ENCODE measurements around the gene DISC1.

The DISC1 gene

GRCh38 chr1:231605149-231606100 is 21.2 kb upstream of the DISC1 start:
- DNase-seq (ENCODE audit: insufficient read length, low spot score), result no peak
- TF ChIP-seq, protein P1, sequence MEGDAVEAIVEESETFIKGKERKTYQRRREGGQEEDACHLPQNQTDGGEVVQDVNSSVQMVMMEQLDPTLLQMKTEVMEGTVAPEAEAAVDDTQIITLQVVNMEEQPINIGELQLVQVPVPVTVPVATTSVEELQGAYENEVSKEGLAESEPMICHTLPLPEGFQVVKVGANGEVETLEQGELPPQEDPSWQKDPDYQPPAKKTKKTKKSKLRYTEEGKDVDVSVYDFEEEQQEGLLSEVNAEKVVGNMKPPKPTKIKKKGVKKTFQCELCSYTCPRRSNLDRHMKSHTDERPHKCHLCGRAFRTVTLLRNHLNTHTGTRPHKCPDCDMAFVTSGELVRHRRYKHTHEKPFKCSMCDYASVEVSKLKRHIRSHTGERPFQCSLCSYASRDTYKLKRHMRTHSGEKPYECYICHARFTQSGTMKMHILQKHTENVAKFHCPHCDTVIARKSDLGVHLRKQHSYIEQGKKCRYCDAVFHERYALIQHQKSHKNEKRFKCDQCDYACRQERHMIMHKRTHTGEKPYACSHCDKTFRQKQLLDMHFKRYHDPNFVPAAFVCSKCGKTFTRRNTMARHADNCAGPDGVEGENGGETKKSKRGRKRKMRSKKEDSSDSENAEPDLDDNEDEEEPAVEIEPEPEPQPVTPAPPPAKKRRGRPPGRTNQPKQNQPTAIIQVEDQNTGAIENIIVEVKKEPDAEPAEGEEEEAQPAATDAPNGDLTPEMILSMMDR (IDR thresholded peaks at IDR 0.05; ENCODE audit: insufficient read depth, missing control alignments), result no peak
- no peak for FAIRE-seq

GRCh38 chr1:231606712-231607111 is 19.9 kb upstream of the DISC1 start:
- FAIRE-seq, result no peak

GRCh38 chr1:231610388-231610787 is 16.2 kb upstream of the DISC1 start:
- DNase-seq (ENCODE audit: insufficient read length, low spot score) (no peak), FAIRE-seq (peak; percentile 56)
- TF ChIP-seq, protein P1 (IDR thresholded peaks at IDR 0.05; ENCODE audit: insufficient read depth, missing control alignments), result no peak

More at GRCh38 chr1:231606712-231607111, 19.9 kb upstream of the DISC1 start:
- no peak for DNase-seq (ENCODE audit: insufficient read length, low spot score)
- TF ChIP-seq, protein P1 (IDR thresholded peaks at IDR 0.05; ENCODE audit: insufficient read depth, missing control alignments), result no peak

- FAIRE-seq (no peak), DNase-seq (ENCODE audit: insufficient read length, low spot score) (no peak)
- TF ChIP-seq, protein P1 (IDR thresholded peaks at IDR 0.05; ENCODE audit: insufficient read depth, missing control alignments), result no peak
Observed at GRCh38 chr1:231611111-231611510, 15.5 kb upstream of the DISC1 start.

DNA sequence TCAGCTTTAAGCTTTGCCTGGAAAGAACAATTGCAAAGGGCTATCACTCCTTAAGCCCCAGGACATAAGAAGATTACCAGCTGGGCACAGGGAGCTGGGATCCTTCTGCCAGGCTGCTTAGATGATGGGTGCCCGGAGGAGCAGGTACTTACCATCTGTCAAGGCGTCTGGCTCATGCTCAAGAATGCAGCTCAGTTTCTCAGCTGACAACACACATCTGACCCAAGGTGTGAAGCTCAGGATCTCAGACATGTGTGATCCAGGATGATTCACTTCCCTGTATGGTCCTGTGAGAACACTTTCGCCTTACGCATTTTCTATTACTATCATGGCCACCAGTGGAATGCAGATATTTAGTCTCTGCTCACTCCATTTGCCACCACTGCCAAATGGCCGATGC is 14.7 kb upstream of the DISC1 start:
- peak; percentile 80 for DNase-seq (ENCODE audit: insufficient read length, low spot score)
- TF ChIP-seq, protein P1 (IDR thresholded peaks at IDR 0.05; ENCODE audit: insufficient read depth, missing control alignments), result no peak
- FAIRE-seq, result peak; percentile 99

DNA sequence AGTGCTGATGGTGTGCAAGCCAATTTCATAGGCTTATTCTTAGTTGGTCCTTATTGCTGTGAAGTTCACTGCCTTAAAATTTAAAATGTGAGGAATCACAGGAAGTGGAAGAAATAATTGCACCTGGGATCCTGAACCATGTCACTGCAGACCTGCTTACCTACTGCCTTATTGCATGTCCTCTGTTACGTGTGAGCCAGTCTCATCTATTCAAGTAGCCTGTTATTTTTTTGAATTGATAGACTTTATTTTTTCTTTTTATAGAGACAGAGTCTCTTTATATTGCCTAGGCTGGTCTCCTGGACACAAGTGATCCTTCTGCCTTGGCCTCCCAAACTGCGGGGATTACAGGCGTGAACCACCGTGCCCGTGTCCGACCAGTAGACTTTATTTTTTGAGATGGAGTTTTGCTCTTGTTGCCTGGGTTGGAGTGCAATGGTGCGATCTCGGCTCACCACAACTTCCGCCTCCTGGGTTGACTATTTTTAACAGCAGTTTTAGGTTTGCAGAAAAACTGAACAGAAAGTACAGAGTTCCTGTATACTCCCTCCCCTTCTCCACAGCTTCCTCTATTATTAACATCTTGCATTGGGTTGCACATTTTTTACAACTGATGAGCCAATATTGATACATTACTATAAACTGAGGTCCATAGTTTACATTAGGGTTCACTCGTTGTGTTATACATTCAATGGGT is 14.0 kb upstream of the DISC1 start:
- TF ChIP-seq, protein P1 (IDR thresholded peaks at IDR 0.05; ENCODE audit: insufficient read depth, missing control alignments), result no peak
- DNase-seq (ENCODE audit: insufficient read length, low spot score) (no peak), FAIRE-seq (peak; percentile 21)

Data from D721Med (cell line).